NCI-H460 (cell line): ENCODE measurements around the gene SLC6A7. TPM values are rescaled to one million over a fixed set of nuclear protein-coding genes. Genes with fewer than 3 reads are reported as not detected.

Experiments
- DNase-seq: peaks from one replicate; pipeline ENCODE4 v3.0.0-alpha.2; 2016; ENCODE audit warnings: low read depth; ENCODE audit errors: extremely low read depth
- total RNA-seq: library from RNA; depleted of rRNA; stranded (reverse); fragments of >200 nt; shearing (Covaris generic); gene quantifications from 2 replicates; pipeline ENCODE4 v1.2.3, GENCODE V29; 2014

Gene SLC6A7
- total RNA-seq, 1 experiment from 2014 or later = 1.6 TPM

DNA sequence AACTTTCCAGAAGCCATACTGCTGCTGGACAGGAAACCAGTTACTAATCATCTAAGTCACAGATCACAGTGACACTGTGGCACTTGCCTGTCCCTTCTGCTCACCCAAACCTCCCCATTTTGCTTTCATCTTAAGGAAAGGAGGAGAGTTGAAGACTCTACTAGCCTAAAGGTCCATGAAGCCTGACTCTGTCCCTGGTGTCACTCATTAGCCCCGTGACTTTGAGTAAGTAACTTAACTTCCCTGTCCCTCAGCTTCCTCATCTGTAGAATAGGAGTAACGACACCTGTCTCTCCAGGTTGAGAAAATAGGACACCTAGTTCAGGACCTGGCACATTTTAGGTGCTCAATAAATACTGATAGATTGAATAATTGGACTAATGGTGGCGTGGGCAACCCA lies 536 bp upstream of the SLC6A7 start:
- DNase-seq = no peak

DNA sequence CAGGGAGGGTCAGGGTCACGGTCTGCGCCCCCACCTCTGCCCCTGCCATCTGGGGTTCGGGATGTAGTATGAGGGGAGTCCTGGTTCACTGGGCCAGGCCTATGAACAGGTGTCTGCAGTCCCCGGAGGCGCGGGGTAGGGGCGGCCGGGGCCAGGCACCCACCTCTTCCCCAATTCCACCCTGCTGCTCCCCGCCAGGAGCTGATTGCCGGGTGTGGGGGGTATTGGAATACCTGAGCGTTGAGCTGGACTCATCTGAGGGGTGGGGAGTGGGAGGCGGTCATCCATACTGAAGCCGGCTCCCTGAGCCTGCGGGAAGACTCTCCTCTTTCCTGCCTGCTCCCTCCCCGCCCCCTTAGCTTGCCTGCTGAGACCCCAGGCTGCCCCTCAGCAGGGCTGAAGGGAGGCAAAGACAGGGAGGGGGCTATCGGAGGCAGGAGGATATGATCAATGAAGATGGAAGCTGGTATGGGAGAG lies 679 bp downstream of the SLC6A7 start:
- DNase-seq = no peak

DNA sequence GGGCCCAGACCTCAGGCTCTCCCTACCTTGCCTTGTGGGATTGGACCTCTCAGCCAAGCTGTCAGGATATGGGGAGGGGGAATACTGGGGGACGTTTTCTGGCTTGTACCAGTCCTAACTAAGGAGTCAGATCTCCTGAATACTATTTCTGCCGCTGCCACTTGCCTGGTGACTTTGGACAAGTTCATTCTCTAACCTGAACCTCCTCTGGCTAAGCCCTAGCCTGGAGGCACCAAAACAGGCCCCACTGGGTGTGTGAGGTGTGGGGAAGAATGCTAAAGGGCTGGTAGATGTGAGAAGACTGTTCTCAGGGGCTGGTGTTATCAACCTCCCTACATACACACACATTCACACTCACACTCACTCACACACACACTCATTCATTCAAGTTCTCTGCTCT lies 1.1 kb downstream of the SLC6A7 start:
- DNase-seq = no peak

DNA sequence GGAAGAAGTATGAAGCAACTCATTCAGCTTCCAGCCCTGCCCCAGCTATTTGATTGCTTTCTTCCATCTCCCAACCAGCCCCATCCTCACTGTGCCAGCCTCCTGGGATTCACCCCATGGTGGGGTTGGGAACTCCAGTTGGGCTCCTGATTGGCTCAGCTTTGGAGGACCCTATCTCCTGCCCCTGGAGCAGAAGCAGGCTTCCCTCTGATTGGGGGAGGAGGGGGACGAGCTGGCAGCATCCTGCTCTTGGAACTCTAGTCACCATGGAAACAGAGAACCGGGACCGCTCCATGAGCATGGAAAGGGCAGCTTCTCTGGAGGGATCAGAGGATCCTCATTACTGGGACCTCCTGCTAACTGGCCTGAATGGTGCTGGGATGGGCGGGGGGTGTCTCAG lies 2.6 kb downstream of the SLC6A7 start:
- no peak for DNase-seq

DNA sequence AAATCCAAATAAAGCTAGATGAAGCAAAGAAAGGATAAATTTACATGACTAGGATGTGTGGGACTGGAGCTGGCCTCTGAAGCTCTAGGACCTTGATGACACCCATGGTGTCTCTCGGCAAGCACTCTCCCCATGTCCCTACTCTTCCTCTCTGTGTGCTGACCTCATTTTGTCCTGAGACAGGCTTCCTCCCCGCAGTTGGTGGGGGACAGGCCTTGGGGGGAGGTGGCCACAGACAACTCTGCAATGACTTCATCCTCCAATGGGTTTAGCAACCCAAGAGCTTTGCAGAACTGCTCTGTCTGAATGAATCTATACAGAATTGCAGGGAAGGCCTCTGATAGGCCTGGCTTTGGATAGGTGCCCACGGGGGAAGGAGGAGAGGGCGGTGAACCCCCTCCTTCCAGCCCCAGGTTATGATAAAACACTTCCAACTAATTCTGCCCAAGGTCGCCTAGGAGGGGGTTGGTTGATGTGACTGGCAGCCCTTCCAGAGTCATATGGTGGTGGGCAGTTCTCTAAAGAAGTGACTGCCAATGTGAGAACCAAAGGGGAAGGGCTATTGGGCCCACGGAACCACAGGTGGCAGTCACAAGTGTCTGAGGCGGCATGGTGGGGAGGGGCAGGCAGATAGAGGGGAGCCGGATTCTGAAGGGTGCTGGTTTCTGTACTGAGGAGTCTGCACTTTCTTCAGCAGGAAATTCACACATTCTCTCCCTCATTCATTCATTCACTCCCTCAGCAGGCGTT lies 6.0 kb downstream of the SLC6A7 start:
- no peak for DNase-seq

DNA sequence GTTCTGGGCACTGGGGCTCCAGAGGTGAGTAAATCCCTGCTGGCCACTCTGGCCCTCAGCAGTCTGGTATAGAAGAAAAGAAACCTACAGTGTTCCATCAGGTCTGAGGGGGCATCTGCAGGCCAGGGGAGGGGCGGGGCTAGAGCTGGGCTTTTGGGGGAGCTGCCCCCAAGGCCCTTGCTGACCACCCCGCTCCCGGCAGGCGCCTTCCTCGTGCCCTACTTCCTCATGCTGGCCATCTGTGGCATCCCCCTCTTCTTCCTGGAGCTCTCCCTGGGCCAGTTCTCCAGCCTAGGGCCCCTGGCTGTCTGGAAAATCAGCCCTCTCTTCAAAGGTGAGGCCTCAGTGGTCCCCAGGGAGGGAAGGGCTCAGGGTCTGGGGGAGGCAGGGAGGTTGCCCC lies 6.7 kb downstream of the SLC6A7 start:
- no peak for DNase-seq

DNA sequence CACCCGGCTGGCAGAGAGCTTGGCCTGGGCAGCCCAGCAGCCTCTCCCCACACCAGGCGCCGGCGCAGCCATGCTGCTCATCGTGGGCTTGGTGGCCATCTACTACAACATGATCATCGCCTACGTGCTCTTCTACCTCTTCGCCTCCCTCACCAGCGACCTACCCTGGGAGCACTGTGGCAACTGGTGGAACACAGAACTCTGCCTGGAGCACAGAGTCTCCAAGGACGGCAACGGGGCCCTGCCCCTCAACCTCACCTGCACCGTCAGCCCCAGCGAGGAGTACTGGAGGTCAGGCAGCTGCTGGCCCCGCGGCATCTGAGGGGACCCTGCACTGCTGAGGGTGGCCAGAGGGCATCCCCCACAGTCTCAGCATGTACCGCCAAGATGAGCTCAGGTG lies 7.1 kb downstream of the SLC6A7 start:
- DNase-seq = no peak

DNA sequence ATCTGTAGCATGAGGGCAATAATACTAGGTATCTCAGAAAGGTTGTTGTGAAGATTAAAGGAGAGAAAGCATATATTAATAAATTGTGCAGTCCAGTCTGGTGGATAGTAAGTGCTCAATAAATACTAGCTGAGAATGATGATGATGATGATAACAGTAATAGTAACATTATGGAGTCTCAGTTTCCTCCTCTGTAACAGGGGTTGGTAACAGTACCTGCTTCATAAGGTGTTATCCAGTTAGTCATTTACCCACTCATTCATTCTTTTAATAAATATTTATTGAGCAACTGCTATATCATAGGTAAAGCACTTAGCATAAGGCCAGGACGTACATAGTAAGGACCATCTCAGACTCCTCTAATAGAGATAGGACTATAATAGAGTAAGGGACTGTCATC lies 7.6 kb downstream of the SLC6A7 start:
- DNase-seq = no peak

DNA sequence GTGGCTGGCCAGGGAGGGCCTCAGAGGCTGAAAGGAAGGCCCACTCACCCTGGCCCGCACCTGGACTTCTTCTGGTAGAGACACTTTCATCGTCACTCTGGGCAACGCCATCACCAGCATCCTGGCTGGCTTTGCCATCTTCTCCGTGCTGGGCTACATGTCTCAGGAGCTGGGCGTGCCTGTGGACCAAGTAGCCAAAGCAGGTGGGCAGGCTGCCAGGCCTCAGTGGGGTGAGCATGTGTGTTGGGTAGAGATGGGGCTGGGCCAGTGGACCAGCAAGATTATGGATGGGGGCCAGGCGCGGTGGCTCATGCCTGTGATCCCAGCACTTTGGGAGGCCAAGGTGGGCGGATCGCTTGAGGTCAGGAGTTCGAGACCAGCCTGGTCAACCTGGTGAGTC lies 12.6 kb downstream of the SLC6A7 start:
- no peak for DNase-seq

DNA sequence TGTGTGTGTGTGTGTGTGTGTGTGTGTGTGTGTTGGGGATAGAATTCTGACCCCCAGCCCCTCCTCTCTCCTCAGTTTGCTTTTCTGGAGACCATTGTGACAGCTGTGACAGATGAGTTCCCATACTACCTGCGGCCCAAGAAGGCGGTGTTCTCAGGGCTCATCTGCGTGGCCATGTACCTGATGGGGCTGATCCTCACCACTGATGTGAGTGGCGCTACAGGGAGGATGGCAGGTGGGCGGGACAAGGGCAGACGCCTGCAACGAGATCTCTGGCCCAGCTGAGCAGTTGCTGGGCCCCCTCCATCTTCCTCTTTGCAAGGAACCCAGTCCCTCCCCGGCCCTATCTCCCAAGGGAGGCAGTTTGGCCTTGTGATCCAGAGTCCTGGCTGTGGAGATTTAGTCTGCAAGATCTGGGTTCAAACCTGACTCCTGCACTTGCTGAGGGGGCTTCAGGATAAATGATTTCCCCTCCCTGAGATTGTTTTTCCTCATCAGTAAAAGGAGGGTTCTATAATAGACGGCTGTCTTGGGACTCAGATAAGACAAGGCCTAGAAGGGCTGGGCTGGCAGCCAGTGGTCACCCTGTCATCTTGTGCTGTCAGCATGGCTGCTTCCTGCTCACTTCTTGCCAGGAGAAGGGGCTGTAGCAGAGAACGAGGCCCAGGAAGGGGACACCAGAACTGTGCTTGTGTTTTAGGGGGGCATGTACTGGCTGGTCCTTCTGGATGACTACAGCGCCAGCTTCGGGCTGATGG lies 14.1 kb downstream of the SLC6A7 start:
- no peak for DNase-seq

DNA sequence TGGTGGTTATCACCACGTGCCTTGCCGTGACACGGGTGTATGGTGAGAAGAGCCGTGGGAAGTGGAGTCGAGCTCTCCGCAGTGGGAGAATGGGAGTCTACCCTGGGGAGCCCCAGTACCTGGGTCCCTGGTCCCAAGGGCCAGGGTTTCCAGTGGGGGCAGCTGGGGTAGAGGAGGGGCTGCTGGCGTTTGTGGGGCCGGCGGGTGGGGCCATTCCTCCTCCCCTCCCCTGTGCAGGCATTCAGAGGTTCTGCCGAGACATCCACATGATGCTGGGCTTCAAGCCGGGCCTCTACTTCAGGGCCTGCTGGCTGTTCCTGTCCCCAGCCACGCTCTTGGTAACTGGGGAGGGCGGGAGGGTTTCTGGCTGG lies 14.7 kb downstream of the SLC6A7 start:
- no peak for DNase-seq

DNA sequence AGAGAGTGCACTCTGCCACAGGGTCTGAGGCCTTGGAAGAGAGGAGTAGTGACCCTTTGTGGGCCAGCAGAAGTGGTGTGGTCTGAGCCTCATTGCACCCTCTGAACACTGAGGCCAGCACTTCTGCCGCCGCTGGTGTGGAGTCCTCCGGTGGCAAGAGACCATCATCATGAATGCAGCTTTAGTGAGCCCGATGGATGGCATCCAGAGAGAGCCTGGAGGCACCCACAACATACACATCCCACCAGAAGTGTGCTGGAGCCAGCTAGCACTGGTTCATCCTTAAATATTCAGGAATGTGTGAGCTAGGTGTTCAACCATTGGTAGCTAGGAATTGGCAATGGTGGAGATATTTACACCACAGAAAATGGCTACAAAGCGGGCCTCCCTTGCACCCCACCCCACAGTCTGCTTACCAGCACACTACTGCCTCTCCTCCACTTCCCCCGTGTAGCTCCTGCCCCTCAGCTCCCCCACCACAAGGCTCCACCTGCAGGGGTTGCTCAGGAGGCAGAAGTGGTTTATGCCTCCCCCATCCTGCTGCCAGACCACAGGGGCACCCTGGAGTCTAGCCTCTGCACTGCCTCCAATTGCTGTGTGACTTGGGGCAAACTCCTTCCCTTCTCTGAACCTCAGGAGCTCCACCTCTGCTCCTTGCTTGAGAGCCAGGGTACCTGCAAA lies 16.4 kb downstream of the SLC6A7 start:
- no peak for DNase-seq

DNA sequence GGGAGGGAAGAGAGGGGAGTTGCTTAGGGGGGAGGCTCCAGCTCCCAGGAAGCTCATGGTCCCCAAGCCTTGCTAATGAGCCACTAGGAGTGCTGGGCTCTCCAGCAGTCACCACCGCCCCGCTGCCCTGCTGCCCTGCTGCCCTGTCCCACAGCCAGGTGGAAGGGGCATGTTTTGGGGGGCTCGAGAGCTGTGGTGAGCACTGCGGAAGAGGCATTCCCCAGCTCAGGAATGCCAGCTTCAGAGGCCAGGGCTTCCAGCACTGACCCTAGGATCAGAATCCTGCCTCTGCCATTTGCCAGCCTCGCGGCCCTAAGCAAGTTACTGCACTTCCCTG lies 16.9 kb downstream of the SLC6A7 start:
- DNase-seq = no peak

DNA sequence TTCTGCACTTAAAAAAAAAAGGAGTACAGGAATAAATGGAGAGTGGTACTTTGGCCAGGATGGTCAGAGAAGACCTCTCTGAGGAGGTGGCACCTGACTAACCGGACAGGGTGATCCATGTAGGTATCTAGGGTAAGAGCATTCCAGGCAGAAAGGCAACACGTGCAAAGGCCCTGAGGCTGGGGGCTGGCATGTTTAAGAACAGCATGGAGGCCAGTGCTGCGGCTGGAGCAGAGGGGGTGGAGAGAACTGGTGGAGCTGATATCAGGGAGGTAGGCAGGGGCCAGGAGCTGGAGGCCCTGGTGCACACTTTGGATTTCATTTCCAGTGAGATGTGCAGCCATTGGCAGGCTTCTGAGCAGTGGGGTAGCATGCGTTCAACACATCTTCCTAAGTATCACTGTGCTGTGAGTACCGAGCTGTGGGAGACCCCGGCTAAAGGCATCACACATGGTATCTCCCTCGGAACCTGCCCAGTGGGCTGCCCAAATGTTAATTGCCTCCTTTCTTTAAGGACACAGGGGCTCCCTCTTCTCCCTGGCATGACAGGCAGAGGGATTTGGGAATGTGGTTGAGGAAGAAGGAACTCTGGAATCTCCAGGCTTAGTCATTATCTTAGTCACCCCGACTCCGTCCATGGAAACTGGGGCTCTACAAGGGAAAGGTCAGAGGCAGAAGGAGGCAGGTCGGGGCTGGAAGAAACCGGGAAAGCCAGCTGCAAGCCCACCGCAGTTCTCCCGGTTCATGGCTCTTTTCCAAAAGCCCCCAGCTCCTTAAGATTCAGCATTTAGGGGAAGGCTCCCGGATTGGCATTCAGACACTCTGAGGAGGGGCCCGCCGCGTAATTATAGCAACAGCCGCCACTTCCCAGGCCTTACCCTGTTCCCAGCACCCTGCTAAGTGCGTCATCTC lies 18.6 kb downstream of the SLC6A7 start:
- DNase-seq = peak; percentile 91

DNA sequence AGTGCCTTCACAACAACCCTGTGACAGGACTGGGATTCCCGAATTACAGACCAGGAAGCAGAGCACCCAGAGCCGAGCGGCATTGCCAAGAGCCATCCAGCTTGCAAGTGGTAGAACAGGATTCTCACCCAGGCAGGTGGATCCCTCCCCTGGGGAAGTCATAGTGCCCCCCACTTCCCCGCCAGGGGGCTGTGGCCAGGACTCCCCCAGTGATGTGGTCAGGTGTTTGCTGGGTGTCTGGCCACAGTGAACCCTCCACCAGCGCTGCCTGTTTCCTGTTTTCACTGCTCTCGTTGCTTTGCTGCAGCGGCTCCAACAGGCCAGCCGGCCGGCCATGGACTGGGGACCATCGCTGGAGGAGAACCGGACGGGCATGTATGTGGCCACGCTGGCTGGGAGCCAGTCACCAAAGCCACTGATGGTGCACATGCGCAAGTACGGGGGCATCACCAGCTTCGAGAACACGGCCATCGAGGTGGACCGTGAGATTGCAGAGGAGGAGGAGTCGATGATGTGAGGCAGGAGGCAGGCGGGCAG lies 19.3 kb downstream of the SLC6A7 start:
- peak; percentile 99 for DNase-seq

DNA sequence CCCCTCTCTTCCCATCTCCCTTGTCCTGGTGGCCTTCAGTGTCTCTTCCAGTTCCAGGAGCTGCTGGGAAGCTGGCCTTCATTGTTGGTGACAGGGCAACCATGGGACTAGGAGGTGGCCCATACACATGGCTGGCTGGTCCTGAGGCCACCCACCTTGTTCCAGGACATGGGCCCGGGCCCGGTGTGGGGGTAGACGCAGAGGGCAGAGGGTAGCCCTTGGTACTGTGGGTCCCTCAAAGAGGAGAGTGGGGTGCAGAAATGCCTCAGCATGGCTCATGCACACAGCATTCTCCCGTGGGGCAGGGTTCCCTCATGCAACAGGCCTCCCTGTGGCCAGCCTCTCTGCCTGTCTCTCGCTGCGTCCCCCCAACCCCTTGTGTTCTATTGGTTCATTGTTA lies 20.8 kb downstream of the SLC6A7 start:
- DNase-seq = peak; percentile 40

DNA sequence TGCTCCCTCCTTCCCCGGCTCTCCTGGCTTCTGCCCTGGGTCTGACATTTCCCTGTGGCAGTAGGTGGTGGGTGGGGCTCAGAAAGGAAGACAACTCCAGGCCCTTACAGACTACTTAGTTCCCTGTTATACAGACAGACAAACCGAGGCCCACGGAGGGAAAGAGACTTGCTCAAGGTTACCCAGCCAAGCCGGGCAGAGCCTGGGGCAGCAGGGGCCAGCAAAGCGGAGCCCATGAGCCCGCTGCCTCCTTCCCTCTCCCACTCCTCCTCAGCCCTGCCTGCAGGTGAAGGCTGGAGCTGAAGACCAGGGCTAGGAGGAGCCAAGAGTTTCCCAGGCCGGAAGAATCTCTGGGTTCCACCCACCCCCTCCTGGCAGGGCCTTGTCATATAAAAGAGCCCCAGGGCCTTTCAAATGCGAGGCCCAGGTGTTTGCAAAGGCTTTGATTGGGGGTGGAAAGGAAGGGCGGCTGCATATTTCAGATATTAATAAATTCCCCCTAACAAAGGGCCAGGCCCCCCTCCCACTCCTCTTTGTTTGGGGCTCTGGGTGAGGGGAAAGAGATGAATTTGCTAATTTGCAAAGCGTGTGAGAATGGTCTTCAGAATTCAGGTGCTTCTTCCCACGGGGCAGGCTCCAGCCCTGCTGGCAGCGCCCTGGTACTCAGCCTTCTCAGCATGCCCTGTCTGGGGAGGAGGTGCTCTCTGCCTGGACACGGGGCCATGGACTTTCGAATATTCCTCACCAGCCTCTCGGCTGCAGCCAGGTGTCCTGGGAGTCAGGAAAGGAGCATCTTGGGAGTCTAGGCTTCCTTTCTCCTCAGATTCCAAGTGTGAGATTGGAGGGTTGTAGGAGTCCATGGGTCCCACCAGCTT lies 21.5 kb downstream of the SLC6A7 start:
- DNase-seq = peak; percentile 76

DNA sequence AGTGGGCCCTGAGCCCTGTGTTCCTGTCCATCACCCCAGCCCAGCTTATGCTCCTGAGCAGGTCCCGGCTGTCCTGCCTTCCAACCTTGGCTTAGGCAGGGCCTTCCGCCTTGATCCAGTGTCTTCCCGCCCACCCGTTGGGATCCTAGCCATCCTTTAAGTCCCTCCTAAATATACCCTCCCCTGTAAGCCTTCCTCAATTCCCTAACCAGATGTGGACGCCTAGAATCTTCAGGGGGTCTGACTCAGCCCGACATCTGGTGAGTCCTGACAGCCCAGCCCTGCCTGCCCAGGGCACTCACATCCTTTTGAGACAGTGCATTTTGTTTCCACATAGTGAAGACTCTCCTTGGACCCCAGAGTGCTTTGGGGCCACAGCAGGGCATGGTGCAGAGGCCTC lies 23.7 kb downstream of the SLC6A7 start:
- no peak for DNase-seq

DNA sequence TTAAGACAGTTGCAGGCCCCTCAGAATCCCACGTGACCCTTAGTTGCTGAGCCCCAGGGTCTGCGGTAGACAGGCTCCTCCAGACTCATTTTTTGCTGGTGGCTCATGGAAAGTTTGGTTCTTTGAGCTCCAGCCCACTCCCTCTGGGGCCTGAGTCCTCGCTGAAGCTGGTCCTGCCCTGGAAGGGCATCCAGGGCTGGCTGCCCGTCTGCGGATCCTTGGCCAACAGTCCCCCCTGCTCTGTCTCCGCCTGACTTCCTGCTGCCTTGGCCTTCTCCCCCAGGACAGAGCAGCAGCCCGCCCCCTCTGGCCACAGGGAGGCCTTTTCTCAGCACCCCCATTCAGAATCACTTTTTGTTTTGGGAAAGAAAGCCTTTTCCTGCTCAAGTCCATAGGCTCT lies 24.4 kb downstream of the SLC6A7 start:
- DNase-seq = no peak
